ENCODE data around the gene TMEM151B.

DNA sequence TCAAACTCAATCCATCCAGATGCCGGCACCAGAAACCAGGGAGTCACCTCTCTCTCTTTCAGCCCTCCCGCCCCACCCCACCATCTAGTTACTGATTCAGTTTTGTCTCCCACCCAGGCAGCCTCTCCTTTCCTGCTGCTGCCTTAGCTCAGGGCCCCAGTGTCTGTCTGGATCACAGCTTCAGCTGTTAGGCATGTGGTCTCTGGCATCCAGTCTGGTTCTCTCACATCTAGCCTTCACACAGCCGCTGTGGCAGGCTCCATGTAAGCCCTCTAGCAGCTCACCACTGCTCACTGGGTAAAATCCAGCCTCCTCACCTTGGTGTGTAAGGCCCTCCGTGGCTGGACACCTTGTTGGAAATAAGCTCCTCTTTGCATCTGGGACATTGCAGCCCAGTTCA is 21.6 kb downstream of the TMEM151B start:
- TF ChIP-seq NR3C1 (IDR thresholded peaks at IDR 0.05) (no peak), FOSL2 (IDR thresholded peaks at IDR 0.05) (no peak), FOSL2 (CRISPR knock-in tag; IDR thresholded peaks at IDR 0.05) (no peak), POLR2A (IDR thresholded peaks at IDR 0.05; ENCODE audit: low read length) (no peak), RAD21 (conservative IDR thresholded peaks at IDR 0.05 in 1 of 2, IDR thresholded peaks at IDR 0.05 in 1 of 2) (no peak), CBX2 (IDR thresholded peaks at IDR 0.05; ENCODE audit: borderline replicate concordance, low read depth) (no peak), FOSB (CRISPR knock-in tag; IDR thresholded peaks at IDR 0.05) (no peak), CHD2 (IDR thresholded peaks at IDR 0.05; ENCODE audit: low read length, partially characterized antibody) (no peak), BHLHE40 (IDR thresholded peaks at IDR 0.05; ENCODE audit: low read depth, low read length) (no peak), JUNB (IDR thresholded peaks at IDR 0.05) (no peak), RFX5 (IDR thresholded peaks at IDR 0.05) (no peak), EP300 (IDR thresholded peaks at IDR 0.05) (no peak)
- TF ChIP-seq, protein P1, sequence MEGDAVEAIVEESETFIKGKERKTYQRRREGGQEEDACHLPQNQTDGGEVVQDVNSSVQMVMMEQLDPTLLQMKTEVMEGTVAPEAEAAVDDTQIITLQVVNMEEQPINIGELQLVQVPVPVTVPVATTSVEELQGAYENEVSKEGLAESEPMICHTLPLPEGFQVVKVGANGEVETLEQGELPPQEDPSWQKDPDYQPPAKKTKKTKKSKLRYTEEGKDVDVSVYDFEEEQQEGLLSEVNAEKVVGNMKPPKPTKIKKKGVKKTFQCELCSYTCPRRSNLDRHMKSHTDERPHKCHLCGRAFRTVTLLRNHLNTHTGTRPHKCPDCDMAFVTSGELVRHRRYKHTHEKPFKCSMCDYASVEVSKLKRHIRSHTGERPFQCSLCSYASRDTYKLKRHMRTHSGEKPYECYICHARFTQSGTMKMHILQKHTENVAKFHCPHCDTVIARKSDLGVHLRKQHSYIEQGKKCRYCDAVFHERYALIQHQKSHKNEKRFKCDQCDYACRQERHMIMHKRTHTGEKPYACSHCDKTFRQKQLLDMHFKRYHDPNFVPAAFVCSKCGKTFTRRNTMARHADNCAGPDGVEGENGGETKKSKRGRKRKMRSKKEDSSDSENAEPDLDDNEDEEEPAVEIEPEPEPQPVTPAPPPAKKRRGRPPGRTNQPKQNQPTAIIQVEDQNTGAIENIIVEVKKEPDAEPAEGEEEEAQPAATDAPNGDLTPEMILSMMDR (IDR thresholded peaks at IDR 0.05), result no peak
- TF ChIP-seq, protein P2, sequence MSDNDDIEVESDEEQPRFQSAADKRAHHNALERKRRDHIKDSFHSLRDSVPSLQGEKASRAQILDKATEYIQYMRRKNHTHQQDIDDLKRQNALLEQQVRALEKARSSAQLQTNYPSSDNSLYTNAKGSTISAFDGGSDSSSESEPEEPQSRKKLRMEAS (IDR thresholded peaks at IDR 0.05), result no peak
